C1 segment of cervical spinal cord (tissue), 14 donors: ENCODE data around the gene CREB5.

Experiments
- DNase-seq, 14 donors: peaks; one replicate each; lab custom pipeline; 2025; lab: John Stamatoyannopoulos, UW

Gene CREB5

DNA sequence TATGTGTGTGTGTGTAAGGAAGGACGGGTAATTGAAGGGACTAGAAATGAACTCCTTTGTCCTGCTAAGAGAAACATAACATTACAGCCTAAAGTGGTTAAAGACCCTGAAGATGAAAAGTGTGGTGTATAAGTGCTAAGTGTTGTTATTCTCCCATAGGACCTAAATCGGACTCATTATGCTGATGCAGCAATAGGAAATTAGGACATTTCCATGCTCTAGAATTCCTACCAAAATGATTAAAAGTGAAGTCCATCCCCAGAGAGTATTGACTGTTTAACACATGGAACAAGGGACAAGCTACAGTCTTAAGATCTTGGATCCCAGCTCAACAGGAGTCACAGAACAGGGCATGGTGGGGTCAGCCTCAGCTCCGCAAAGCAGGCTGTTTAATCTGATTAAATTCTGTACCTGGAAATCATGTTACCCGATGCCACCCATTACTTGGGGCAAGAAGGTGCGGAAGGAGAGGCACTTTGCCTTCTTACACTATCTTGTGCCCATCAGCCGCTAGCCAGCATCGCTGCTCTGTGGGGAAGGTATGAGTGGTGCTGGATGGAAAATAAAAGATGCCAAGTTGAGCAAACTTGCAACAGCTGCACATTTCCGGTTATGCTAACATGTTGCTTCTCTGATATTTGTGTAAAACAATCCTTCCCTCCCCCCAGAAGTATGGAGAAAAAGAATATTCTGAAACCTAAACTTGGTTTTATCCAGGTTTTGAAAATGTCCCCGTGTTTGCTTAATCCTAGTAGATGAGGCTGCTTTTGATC, 100.5 kb downstream of the CREB5 start:
- DNase-seq = no peak

DNA sequence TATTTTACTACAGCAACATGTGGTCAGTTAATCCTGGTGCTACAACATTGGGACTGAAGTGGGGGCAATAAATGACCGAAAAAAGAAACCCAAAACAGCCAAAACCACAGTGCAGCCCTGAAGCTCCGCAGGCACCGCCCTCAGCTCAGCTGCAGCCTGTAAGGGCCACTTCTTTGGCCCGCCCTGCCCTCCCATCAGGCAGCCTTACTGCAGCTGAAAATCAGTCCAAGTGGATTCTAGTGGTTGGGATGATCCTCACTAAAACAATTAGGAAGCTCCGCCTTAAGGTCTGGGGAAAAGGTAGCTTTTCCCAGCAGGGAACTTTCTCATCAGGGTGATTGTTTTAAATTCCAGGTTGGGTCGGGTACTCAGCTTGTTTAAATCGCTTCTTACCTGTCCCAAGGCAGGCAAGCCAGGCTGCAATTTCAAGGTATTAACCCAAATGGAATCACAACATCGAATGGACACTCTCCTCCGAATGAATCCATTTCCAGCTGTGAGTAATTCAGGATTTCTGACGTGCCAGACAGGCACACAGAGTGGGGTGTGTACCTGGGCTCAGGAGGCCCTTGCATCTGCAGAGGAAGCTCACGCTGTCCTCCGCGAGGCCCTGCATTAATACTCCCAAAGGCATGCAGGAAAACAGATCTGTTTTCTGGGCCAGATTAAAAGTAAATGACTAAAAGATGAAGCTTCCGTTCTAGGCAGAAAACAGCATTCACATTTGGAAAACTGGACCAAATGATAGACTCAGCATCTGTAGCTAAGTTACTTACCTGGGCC, 104.3 kb downstream of the CREB5 start:
- no peak for DNase-seq

DNA sequence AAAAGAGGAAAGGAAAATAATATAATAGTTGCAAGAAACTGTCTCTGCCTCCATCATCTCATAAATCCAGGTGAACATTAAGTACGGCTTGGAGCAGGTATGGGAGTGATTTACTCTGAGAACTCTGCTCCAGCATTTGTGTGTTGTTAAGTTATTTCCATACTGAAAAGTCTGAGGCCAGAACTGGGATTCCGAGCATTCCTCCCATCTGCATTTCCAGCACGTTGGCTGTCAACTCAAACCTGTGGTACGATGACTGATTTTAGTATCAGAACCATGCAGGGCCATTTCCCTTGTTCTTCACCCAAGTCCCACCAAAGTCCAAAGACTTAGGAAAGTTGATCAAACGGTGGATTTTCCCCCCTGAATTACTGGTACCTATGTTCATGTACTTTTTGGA, 104.9 kb downstream of the CREB5 start:
- DNase-seq = no peak

DNA sequence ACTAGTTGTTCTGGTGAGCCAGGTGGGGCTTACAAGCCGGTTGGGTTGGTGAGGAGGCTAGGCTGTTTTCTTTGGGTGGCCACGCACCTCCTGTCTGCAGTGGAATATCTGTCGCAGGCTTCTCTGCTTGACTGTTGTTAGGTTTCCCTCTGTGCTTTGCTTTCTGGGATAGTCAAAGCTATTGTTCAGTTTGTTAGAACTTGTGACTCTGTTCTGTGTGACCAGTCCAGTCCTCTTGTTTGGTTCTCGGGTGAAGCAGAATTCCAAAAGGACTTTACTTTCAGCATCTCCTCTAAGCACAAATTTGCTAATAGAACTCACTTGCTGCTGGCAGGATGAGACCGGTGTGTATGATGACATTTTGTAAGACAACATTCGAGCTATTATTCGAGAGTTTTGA, 105.3 kb downstream of the CREB5 start:
- DNase-seq = no peak

DNA sequence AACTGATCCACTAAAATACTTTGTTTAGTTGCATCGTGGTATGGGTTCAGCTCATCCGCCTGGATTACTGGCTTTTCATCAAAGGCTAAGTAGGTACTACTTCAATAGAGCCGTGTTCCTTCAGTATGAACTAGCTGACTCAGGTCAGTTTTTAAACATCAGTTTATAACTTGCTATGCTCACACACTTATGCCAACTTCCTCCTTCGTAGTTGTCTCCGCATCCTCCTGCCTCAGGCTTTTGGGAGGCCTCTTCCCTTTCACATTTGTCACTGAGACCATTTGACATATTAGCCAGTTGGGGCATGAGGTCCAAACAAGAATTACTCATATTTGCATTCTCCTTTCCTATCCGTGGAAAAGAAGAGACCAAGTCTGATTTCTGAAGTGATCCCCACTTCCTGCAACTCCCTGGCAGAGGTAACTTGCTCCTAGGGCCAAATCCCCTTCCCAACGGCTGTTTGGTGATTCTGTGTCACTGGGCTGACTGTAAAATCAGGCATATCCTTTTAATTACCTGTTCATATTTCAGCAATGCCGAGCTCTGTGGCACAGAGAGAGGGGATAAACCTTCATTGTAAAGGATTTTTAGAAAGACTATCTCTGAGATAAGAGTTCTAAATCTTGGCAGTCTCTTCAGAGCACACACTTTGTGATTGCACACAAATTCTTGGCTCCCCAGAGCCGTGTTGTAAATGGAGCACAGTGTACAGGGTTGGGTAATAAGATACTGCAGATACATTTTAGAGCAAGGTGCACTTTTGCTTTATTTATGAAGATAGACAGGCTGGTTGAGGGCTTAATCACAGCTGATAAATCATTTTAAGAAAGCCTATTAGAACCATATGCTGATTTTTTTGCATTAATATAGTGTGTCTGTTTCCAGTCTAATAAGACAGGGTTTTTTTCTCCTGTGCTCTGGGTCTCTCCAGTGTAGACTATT, 108.0 kb downstream of the CREB5 start:
- DNase-seq = no peak

DNA sequence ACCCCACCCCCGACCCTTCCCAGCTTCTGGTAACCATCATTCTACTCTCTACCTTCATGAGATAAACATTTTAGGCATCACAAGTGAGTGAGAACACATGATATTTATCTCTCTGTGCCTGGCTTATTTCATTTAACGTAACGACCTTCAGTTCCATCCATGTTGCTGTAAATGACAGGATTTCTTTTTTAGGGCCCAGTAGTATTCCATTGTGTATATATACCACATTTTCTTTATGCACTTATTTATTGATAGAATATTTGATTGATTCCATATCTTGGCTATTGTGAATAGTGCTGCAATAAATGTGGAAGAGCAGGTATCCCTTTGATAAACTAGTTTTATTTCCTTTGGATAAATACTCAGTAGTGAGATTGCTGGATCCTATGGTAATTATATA, 112.7 kb downstream of the CREB5 start:
- no peak for DNase-seq

DNA sequence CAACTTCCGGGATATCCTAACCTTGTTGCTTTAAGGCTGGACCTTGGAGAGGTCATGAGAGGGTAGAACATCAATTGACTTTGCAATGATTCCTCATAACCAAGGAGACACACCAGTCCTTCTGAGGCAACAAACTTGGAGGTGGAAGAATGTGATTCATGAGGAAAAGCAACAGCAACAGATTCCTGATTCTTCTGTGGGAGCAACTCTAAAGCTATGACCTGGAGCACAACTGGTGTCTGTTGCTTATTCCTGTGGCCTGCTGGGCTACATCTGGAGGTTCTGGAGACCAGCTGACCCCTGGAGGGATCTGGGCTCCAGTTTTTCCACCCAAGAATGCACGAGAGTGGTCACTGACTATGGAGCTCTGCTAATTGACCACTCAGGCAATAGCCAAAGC, 116.6 kb downstream of the CREB5 start:
- DNase-seq = no peak

DNA sequence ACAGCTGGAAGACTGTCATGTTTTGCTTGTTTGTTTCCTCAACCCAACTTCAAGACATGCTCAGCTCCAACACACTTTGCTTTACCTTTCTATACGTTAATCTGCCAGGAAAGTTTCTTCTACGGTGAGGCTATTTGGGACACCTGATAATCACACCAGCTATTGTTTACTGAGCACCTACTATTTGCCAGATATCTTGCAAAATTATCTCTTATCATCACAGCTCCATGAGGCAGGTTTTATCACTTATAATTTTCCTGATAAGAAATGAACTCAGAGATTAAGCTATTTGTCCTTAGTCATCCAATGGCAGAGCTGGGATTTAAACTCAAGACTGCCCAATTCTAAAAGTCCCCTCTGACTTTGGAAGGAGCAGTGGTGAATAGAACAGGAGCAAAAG, 117.4 kb downstream of the CREB5 start:
- no peak for DNase-seq

DNA sequence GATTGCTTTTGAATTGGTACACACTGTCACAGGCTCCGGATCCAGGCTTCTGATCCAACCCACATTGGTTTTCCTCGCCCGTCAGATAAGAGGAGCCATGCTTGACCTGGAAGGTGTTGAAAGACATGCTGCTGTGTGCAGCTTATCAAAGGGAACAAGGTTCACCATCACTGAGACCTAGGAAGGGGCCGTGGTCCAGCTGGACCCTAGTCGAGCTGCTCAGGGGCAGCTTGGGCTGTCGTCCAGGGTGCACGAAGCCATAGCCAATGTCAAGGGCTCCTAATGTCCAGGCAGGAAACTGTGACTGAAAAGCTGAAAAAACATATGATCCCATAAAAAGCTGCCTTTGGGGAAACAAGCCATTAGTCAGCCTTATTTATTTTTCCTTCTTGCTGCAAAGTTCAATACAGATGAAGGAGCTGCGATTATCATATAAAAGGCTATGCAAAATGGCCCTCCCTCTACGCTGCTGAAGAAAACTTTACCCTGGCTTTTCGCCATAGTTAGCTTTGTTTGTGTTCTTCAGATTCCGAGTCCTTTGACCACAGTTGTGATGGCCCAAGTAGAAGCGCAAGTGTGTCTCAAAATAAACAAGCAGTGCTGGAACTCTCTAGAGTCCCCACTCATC, 118.0 kb downstream of the CREB5 start:
- DNase-seq = no peak

DNA sequence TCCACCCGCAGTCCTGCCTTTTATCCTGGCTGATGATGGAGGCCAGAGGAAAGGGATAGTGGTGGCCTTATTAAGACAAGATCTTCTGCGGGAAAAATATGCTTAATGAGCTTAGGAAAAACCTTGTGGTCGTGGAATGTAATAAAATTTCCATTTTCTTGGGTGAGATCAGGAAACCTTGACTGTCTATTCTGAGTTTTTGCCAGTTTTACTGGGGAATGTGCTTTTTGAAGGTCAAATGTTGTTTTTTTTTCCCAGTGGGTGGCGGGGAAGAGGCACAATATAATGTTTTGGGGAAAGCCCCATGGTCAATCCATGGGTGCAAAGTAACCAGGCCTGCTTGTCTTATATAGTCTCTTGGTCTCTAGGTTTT, 118.5 kb downstream of the CREB5 start:
- DNase-seq = no peak

DNA sequence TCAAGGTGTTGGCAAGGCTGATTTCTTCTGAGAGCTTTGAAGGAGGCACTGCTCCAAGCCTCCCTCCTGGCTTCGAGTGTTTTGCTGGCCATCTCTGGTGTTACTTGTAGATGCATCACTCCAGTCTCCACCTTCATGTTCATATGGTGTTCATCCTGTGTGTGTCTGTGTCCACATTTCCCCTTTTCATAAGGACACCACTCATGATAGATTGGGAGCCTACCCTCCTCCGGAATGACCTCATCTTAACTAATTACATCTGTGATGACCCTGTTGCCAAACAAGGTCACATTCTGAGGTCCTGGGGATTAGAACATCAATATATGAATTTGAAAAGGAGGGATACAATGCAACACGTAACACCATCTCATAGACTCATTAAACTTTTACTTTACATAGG, 119.0 kb downstream of the CREB5 start:
- no peak for DNase-seq

DNA sequence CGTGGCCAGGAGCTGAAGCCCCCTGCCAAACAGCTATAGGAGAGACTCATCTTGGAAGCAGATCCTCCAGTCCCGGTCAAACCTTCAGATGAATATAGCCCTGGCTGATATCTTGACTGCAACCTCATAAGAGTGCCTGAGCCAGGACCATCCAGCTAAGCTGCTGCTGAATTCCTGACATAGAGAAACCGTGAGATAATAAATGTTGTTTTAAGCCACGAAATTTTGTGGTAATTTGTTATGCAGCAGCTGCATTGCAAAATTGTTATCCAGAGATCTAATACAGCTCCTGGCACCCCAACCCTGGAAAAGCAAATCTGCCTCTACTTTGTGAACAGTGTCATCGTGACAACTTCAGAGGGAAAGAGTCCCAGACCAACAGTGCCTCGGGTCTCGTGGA, 119.9 kb downstream of the CREB5 start:
- DNase-seq = no peak

DNA sequence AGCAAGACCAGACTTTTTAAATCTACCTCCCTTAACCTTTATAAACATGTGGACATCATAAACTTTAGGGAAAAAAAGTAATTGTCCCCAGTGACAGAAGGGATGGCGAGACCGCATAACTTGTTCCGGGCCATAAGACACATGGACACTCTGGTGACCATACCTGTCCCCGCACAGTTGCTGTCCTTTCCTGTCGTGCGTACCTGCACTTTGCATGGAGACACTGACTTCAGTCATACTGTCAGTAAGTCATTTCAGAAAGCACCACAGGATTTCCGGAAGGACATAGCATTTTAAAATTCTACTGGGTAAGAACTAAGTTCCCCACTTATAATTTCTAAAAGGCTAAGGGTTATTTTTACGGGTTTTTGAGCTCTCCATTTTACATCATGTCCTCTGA, 120.9 kb downstream of the CREB5 start:
- DNase-seq = no peak

DNA sequence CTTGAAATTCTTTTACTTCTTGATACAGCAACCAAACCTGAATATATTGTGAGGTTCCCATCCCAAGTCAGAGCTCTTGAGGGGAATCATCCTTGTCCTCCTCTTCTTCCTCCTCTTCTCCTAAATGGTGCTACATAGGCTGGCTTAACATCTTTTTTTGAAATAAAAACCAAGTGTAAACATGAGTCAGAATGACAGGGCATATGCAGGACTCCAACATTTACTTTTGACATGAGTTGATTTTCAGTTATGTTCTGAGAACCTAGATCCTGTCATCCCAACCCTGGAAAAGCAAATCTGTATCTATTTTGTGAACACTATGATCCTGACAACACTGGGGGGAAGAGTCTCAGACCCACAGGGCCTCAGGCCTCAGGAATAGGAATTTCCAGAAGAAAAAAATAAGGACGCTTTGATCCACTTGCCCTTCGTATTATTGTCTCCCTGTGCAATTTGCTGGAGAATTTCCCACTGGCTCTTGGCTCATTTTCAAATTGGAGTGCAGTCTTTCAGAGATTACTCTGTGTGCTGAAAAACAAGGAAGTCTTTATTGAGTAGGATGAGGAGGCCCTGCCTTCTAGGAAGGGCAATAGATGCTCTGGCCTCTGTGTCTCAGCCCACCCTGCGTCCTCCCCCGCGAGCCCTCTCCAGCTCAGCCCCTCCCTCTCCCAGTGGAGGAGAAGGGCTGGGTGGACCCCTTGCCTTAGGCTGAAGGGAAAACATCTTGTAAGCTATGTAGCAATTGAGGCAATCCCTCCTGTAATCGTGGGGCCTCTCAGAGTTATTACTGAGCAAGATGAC, 121.6 kb downstream of the CREB5 start:
- peak in 11 of 14 donors; percentile 6 to 57 (median 42) for DNase-seq

DNA sequence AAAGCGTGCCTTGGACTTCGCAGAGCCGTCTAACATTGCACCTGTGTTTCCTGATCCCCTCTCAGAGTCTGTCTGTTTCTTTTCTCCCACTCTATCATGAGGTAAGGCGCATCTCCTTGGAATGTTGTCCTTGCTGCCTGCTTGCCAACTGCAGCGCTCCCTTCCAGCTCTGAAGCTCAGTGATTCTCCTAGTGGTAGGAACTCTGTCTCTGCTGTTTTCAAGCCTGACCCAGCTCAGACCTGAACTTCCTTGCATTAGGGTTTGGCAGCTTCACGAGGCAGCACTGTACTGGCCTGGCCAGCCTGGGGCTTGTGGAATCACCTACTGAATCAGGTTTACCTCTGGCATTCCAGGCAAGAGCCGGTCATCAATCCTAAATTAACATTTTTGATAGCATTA, 123.9 kb downstream of the CREB5 start:
- no peak for DNase-seq

DNA sequence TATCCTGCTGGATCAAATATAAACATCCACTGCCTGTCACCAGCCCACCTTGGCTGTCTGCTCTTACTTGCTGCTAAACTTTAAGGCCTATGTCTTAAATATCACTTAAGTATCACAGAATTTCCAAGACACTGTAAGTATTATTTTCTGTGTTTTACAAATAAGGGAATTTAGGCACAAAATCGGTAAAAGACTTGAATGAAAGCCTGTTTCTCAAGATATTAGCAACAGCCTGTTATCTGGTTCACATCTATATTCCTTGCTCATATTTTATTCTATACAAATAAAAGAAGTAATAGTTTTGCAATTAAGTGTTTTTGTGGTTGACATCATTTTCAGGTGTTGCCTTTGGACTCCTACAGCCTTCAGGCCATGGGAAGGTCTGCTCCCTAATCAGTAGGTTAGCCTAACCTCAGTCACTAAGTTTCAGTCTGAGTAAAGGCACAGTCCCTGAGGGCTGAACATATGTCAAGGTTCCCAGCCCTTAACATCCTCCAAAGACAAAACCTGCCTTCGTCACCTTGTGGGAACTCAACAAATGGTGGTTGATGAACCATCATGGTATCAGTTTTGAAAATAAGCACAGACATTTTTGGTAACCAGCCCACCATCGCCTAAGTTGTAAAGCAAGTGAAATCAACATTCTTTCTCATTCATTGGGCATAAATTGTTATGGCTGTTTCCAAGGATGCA, 127.1 kb downstream of the CREB5 start:
- no peak for DNase-seq

DNA sequence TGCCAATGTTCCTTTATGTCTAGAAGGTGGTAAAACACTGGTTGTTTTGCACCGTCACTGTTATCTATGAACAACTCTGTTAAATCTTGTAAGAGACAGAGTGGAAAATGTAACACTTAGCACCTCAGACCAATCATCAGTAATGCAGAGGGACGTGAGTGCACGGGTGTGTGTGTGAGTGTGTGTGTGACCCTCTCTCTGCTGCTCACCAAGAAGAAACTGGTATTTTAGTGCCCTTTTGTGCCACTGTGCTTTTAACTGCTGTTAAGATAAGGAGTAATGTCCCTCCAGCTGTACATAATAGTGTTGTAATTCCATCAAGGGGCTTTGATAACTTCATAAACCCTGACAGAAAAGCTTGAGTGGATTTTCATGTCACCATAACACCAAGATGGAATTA, 130.1 kb downstream of the CREB5 start:
- no peak for DNase-seq

DNA sequence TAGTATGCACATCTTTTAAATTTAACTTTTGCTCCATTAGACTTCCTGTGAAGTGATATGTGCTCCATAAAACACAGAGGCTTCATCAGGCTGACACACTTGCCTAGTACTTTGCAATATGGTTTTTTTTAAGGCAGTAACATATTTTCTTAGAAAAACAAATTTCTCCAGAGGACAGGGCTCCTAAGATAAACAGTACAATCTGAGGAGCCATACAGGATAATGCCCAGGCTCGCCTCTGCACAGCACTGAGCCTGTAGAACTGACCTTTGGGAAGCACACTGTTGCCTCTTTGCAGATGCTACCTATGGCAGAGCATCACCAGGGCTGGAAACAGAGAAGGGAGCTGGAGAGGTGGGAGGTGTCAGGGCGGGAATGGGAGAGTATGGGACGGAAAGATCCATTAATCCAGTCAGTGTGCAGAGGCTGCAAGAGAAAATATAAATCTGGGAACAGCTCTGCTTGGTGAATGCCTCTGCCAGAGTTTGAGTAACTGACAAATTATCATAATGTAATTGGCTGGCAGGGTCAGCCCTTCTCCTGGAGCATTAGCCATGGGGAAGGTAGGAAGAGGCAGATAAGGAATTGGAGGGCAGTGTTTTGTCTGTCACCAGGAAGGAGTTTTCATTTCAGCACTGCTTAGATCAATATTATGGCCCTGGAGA, 132.3 kb downstream of the CREB5 start:
- no peak for DNase-seq

DNA sequence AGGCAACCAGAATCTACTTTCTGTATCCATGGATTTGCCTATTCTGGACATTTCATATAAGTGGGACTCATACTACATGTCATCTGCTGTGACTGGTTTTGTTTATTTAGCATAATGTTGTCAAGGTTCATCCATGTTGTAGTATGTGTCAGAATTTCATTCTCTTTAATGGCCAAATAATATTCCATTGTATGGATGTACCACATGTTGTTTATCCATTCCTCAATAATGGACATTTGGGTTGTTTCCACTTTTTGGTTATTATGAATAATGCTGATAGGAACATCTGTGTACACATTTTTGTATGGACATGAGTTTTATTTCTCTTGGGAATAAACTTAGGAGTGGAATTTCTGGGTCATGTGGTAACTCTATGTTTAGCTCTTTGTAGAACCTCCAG, 133.7 kb downstream of the CREB5 start:
- no peak for DNase-seq

DNA sequence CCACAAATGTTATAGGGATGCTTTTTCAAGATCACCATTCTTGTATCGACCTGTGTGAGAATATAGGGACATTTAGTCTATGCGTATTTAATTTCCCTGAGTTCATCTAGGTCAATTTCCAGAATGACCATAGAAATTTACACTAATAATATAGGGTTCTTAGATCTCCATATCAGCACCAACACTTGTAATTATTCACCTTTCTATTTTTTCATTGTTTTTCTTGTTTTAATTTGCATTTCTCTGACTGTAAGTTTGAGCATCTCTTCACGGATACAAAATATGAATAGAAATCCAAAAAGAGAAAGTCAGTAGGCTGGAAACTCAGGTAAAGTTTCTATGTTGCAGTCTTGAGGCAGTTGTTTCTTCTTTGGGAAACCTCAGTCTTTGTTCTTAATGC, 134.8 kb downstream of the CREB5 start:
- DNase-seq = no peak
